IMR-90 (cell line): ENCODE data around the gene MTCL1. TPM values are rescaled to one million over a fixed set of nuclear protein-coding genes. Genes with fewer than 3 reads are reported as not detected.

Experiments
- ATAC-seq: fragments of 200-7000 bp; cut with Tn5 transposase; 2 replicates; pipeline ENCODE4 v1.9.1; 2020; ENCODE audit warnings: low read depth, mild to moderate bottlenecking, moderate library complexity
- BruUV-seq: library from RNA; stranded (reverse); fragments of 400-500 nt; replicated peaks from 2 replicates; lab custom pipeline; 2021; lab: Mats Ljungman, UMichigan
- CTCF ChIA-PET: fragments of 300-600 bp; formaldehyde crosslinking; extraction: SDS; loops from one replicate; lab custom pipeline; 2021; ENCODE audit warnings: antibody characterized with exemption; lab: Yijun Ruan, JAX
- POLR2A ChIA-PET: fragments of 300-600 bp; sonication (Branson Sonifier 250); formaldehyde crosslinking; loops from one replicate; lab custom pipeline; 2022; ENCODE audit warnings: antibody characterized with exemption; ENCODE audit not compliant: unreplicated experiment; lab: Charles Lee
- DNase-seq: peaks from one replicate; pipeline ENCODE4 v3.0.0; 2013
- H2AFZ ChIP-seq: replicated peaks from 2 replicates; pipeline ENCODE3; 2013; ENCODE audit warnings: low read length, mild to moderate bottlenecking; ENCODE audit not compliant: poor library complexity
- H2AK5ac ChIP-seq: 2 replicates; pipeline ENCODE4 v1.6.1; 2013; ENCODE audit warnings: low read depth, low read length, inconsistent platforms
- H2AK9ac ChIP-seq: replicated peaks from 2 replicates; pipeline ENCODE3; 2013; ENCODE audit warnings: mild to moderate bottlenecking, low read depth, low read length, moderate library complexity; ENCODE audit not compliant: poor library complexity
- H2BK120ac ChIP-seq: 2 replicates; pipeline ENCODE4 v1.6.1; 2013; ENCODE audit warnings: low read depth, low read length, inconsistent platforms
- H2BK15ac ChIP-seq: 3 replicates; pipeline ENCODE4 v1.6.1; 2013; ENCODE audit warnings: low read depth, low read length, inconsistent platforms
- H2BK20ac ChIP-seq: 2 replicates; pipeline ENCODE4 v1.6.1; 2013; ENCODE audit warnings: low read depth, mild to moderate bottlenecking, inconsistent platforms, low read length, moderate library complexity
- H2BK5ac ChIP-seq: 2 replicates; pipeline ENCODE4 v1.6.1; 2013; ENCODE audit warnings: mild to moderate bottlenecking, low read depth, low read length, inconsistent platforms; ENCODE audit not compliant: poor library complexity, severe bottlenecking
- H3K14ac ChIP-seq: replicated peaks from 2 replicates; pipeline ENCODE4 v1.6.1; 2013; ENCODE audit warnings: low read depth, low read length, inconsistent platforms
- H3K18ac ChIP-seq: 2 replicates; pipeline ENCODE4 v1.6.1; 2013; ENCODE audit warnings: low read depth, low read length, control low read depth
- H3K23ac ChIP-seq: 2 replicates; pipeline ENCODE4 v1.6.1; 2013; ENCODE audit warnings: low read depth, low read length, inconsistent platforms
- H3K27ac ChIP-seq: 2 replicates; pipeline ENCODE4 v1.5.1; 2013; ENCODE audit warnings: mild to moderate bottlenecking, control low read depth, low read length; ENCODE audit not compliant: insufficient read depth
- H3K27me3 ChIP-seq: 2 replicates; pipeline ENCODE4 v1.6.1; 2013; ENCODE audit warnings: low read length; ENCODE audit not compliant: control insufficient read depth, insufficient read depth
- H3K36me3 ChIP-seq: 2 replicates; pipeline ENCODE4 v1.6.1; 2013; ENCODE audit warnings: low read length, mixed read lengths; ENCODE audit not compliant: control insufficient read depth, insufficient read depth
- H3K4ac ChIP-seq: 2 replicates; pipeline ENCODE4 v1.6.1; 2013; ENCODE audit warnings: low read depth, low read length, inconsistent platforms
- H3K4me1 ChIP-seq: 2 replicates; pipeline ENCODE4 v1.6.1; 2013; ENCODE audit warnings: low read length, mixed read lengths; ENCODE audit not compliant: control insufficient read depth, insufficient read depth
- H3K4me2 ChIP-seq: 2 replicates; pipeline ENCODE4 v1.6.1; 2013; ENCODE audit warnings: low read depth, mild to moderate bottlenecking, control low read depth, low read length, moderate library complexity
- H3K4me3 ChIP-seq: 2 replicates; pipeline ENCODE4 v1.5.1; 2013; ENCODE audit warnings: low read depth, mild to moderate bottlenecking, control low read depth, low read length, moderate library complexity; ENCODE audit not compliant: insufficient read depth
- H3K56ac ChIP-seq: 2 replicates; pipeline ENCODE4 v1.6.1; 2013; ENCODE audit warnings: low read length, inconsistent platforms; ENCODE audit not compliant: insufficient read depth; ENCODE audit errors: extremely low read depth
- H3K79me1 ChIP-seq, 2 experiments: 2 replicates each; pipeline ENCODE4 v1.6.1; 2013; ENCODE audit warnings: low read length in 2 of 2, inconsistent platforms in 1 of 2, low read depth in 1 of 2
- H3K9ac ChIP-seq: 2 replicates; pipeline ENCODE4 v1.6.1; 2013; ENCODE audit warnings: low read depth, low read length, control low read depth
- H3K9me1 ChIP-seq: 2 replicates; pipeline ENCODE4 v1.6.1; 2013; ENCODE audit warnings: low read length, inconsistent platforms; ENCODE audit not compliant: insufficient read depth
- H3K9me3 ChIP-seq: 2 replicates; pipeline ENCODE4 v1.6.1; 2013; ENCODE audit warnings: low read length; ENCODE audit not compliant: control insufficient read depth, insufficient read depth
- H4K20me1 ChIP-seq: 2 replicates; pipeline ENCODE4 v1.6.1; 2013; ENCODE audit warnings: low read length, inconsistent platforms; ENCODE audit not compliant: insufficient read depth
- H4K5ac ChIP-seq: 2 replicates; pipeline ENCODE4 v1.6.1; 2013; ENCODE audit warnings: mild to moderate bottlenecking, low read depth, low read length, control low read depth
- H4K8ac ChIP-seq, 2 experiments: 2 replicates each; pipeline ENCODE4 v1.6.1; 2013; ENCODE audit warnings: low read depth in 2 of 2, low read length in 2 of 2, control low read depth in 1 of 2, inconsistent platforms in 1 of 2
- H4K91ac ChIP-seq: 2 replicates; pipeline ENCODE4 v1.6.1; 2013; ENCODE audit warnings: low read depth, low read length, inconsistent platforms; ENCODE audit not compliant: insufficient read depth
- BHLHE40 ChIP-seq: fragments of 150-350 bp; IDR thresholded peaks from 2 replicates; pipeline ENCODE4 v1.6.1; 2016; ENCODE audit warnings: mild to moderate bottlenecking, low read depth, low read length
- CEBPB ChIP-seq: IDR thresholded peaks from 2 replicates; pipeline ENCODE4 v1.6.1; 2012; ENCODE audit warnings: low read depth, low read length, improper control_type of control experiment
- CHD1 ChIP-seq: IDR thresholded peaks from 2 replicates; pipeline ENCODE4 v1.6.1; 2012; ENCODE audit warnings: low read depth, low read length, improper control_type of control experiment
- CTCF ChIP-seq: conservative IDR thresholded peaks from 2 replicates; pipeline ENCODE4 v1.5.1; 2012; ENCODE audit warnings: mild to moderate bottlenecking, low read depth, low read length, improper control_type of control experiment
- ELK1 ChIP-seq: fragments of 150-350 bp; IDR thresholded peaks from 2 replicates; pipeline ENCODE4 v1.6.1; 2016; ENCODE audit warnings: low read depth, mild to moderate bottlenecking, low read length, moderate library complexity, borderline replicate concordance
- FOS ChIP-seq: fragments of 150-350 bp; IDR thresholded peaks from 2 replicates; pipeline ENCODE4 v1.6.1; 2016; ENCODE audit warnings: low read depth, low read length
- MAZ ChIP-seq: IDR thresholded peaks from 2 replicates; pipeline ENCODE4 v1.6.1; 2012; ENCODE audit warnings: low read depth, mild to moderate bottlenecking, low read length, improper control_type of control experiment, moderate library complexity, borderline replicate concordance
- MXI1 ChIP-seq: IDR thresholded peaks from 2 replicates; pipeline ENCODE4 v1.6.1; 2012; ENCODE audit warnings: low read depth, mild to moderate bottlenecking, low read length, moderate library complexity, borderline replicate concordance
- NFE2L2 ChIP-seq: fragments of 150-350 bp; IDR thresholded peaks from 2 replicates; pipeline ENCODE4 v1.6.1; 2016; ENCODE audit warnings: low read depth, mild to moderate bottlenecking, low read length
- POLR2A ChIP-seq: IDR thresholded peaks from 2 replicates; pipeline ENCODE4 v1.6.1; 2012; ENCODE audit warnings: mild to moderate bottlenecking, low read depth, low read length
- RAD21 ChIP-seq: IDR thresholded peaks from 2 replicates; pipeline ENCODE4 v1.6.1; 2012; ENCODE audit warnings: low read length, improper control_type of control experiment
- RCOR1 ChIP-seq: IDR thresholded peaks from 2 replicates; pipeline ENCODE4 v1.6.1; 2012; ENCODE audit warnings: mild to moderate bottlenecking, low read length, improper control_type of control experiment; ENCODE audit not compliant: insufficient replicate concordance
- SMC3 ChIP-seq: fragments of 150-350 bp; IDR thresholded peaks from 2 replicates; pipeline ENCODE4 v1.6.1; 2016; ENCODE audit warnings: low read depth, mild to moderate bottlenecking, antibody characterized with exemption, low read length, moderate library complexity
- WGBS, 2 experiments: methylation state at CpG; one replicate each; pipeline versions ENCODE4 v1.1.5 to v1.1.7; 2013; ENCODE audit warnings: missing lambda C conversion rate in 2 of 2; ENCODE audit not compliant: insufficient read length in 1 of 2; ENCODE audit errors: extremely low coverage in 2 of 2; 5-methylcytosine and 5-hydroxymethylcytosine counted together
- dilution Hi-C: fragments of 300-500 bp; cut with HindIII; formaldehyde crosslinking; loops from one replicate; pipeline ENCODE4 v1.14.3; 2018; ENCODE audit warnings: low sequenced_read_pairs; ENCODE audit not compliant: unreplicated experiment
- in situ Hi-C: fragments of 300-500 bp; cut with MboI; formaldehyde crosslinking; loops from 3 replicates; pipeline ENCODE4 v1.14.3; 2019; ENCODE audit warnings: low sequenced_read_pairs, inconsistent platforms, mixed read lengths
- intact Hi-C: fragments of 100-400 bp; cut with micrococcal nuclease; formaldehyde crosslinking; loops from 2 replicates; pipeline ENCODE4 v1.10.0; 2022
- polyA plus RNA-seq, 3 experiments: library from polyadenylated mRNA; depleted of rRNA; stranded (reverse); fragments of >200 nt; gene quantifications; 2 replicates each; pipeline ENCODE4 v1.2.3, GENCODE V29; 2012; ENCODE audit warnings: low replicate concordance in 1 of 3
- total RNA-seq: library from RNA; depleted of rRNA; stranded (reverse); fragments of >200 nt; gene quantifications from 2 replicates; pipeline ENCODE4 v1.2.3, GENCODE V29; 2012

The MTCL1 gene
- total and polyA plus RNA-seq, 2 of the 4 experiments (the other 2 are of a cell fraction): 29.0 to 45.3 TPM

- no peak overlapping the region for H4K5ac ChIP-seq
- no peaks in the 10 kb centered on the region for H3K36me3 ChIP-seq
- ATAC-seq (no peak), DNase-seq (no peak)
- H3K27me3 ChIP-seq: no peaks in the 10 kb centered on the region; the same call in 1 of the 2 replicates
- peak overlapping the region; percentile 52 for H2BK120ac ChIP-seq
- H3K9ac ChIP-seq: no peak overlapping the region
- no peak overlapping the region for H3K14ac ChIP-seq
- no peak for TF ChIP-seq RCOR1
- TF ChIP-seq MXI1: no peak
- no peak for TF ChIP-seq BHLHE40
- no peak for TF ChIP-seq FOS
- TF ChIP-seq SMC3: no peak
- TF ChIP-seq NFE2L2: no peak
- TF ChIP-seq MAZ: no peak
- TF ChIP-seq RAD21: no peak
- no peak for TF ChIP-seq ELK1
- TF ChIP-seq CHD1: no peak
- no peak for TF ChIP-seq POLR2A
- TF ChIP-seq CEBPB: no peak
- TF ChIP-seq CTCF: no peak
- H3K4ac ChIP-seq: no peak overlapping the region; the same call in 1 of the 2 replicates
- 0 out of 4 replicates have a peak overlapping the region, but pooled peaks of 1 of the 2 experiments have one; percentile 17 for H4K8ac ChIP-seq
- BruUV-seq: no TSS peak
- peaks cover 10% of the 10 kb centered on the region for H3K4me1 ChIP-seq
- ChIA-PET CTCF (no interaction called here), POLR2A (no interaction called here)
- no peak overlapping the region for H2BK20ac ChIP-seq
- in situ Hi-C loops (loop anchor here (5.0 kb wide), 1 partner anchor 330 kb away; no protein-coding TSS in a partner anchor), intact Hi-C loops (loop anchor here (10.0 kb wide), 1 partner anchor 148 kb away; no protein-coding TSS in a partner anchor), dilution Hi-C loops (no loop called here)
- H3K23ac ChIP-seq: no peak overlapping the region
- H3K56ac ChIP-seq: no peak overlapping the region
- H3K9me1 ChIP-seq: peaks cover 2% of the 10 kb centered on the region; the same call in 1 of the 2 replicates
- H2AFZ ChIP-seq: peak overlapping the region; percentile 52
- no peak overlapping the region for H2AK9ac ChIP-seq
- H3K9me3 ChIP-seq: no peaks in the 10 kb centered on the region
- no peaks in the 10 kb centered on the region for H3K79me1 ChIP-seq
- 93% methylated on average over 6 of the region's 14 CpGs; no CpG with 5 or more reads in 1 of the 2 experiments for WGBS, 2 experiments
- no peak overlapping the region for H3K27ac ChIP-seq
- H4K91ac ChIP-seq: no peak overlapping the region; the same call in 1 of the 2 replicates
- H3K4me2 ChIP-seq: no peak overlapping the region
- no peak overlapping the region for H2BK15ac ChIP-seq
- H3K4me3 ChIP-seq: no peak overlapping the region
- peak overlapping the region; percentile 5 for H2AK5ac ChIP-seq
- H4K20me1 ChIP-seq: no peaks in the 10 kb centered on the region
- no peak overlapping the region for H3K18ac ChIP-seq
- H2BK5ac ChIP-seq: no peak overlapping the region
Measured at GRCh38 chr18:8657050-8657820, 48.1 kb upstream of the MTCL1 start.
